Midbrain (tissue), 1 donor: ENCODE measurements around the gene MRPL43.

Source experiments
- DNase-seq: peaks from one replicate; lab custom pipeline; 2025; lab: John Stamatoyannopoulos, UW

MRPL43 gene

GRCh38 chr10:101002456-101002855 lies 15.2 kb upstream of the MRPL43 start:
- no peak for DNase-seq

- DNase-seq = no peak
Measured at GRCh38 chr10:101001659-101002035, 14.3 kb upstream of the MRPL43 start.

- peak; percentile 72 for DNase-seq
Measured at GRCh38 chr10:101000915-101001658, 13.8 kb upstream of the MRPL43 start.

- peak; percentile 37 for DNase-seq
Measured at GRCh38 chr10:101000127-101000914, 13.0 kb upstream of the MRPL43 start.

GRCh38 chr10:100999742-101000126 lies 12.4 kb upstream of the MRPL43 start, which contains the start of gene LZTS2:
Gene LZTS2, plus strand, starts transcription at chr10:100999808. Its CDS starts 2,731 bp downstream, at chr10:101002539.
- no peak for DNase-seq

GRCh38 chr10:100998991-100999741 lies 11.9 kb upstream of the MRPL43 start:
- DNase-seq = peak; percentile 85

GRCh38 chr10:100998183-100998990 lies 11.1 kb upstream of the MRPL43 start:
- DNase-seq = peak; percentile 88

- DNase-seq = peak; percentile 81
Measured at GRCh38 chr10:100997360-100998182, 10.3 kb upstream of the MRPL43 start.

- peak; percentile 4 for DNase-seq
Measured at GRCh38 chr10:100996678-100997359, 9.5 kb upstream of the MRPL43 start.

- DNase-seq = no peak
Measured at GRCh38 chr10:100995181-100995580, 7.9 kb upstream of the MRPL43 start.

- DNase-seq = peak; percentile 77
Measured at GRCh38 chr10:100993986-100994708, 6.8 kb upstream of the MRPL43 start.

GRCh38 chr10:100989088-100989487 lies 1.8 kb upstream of the MRPL43 start:
- no peak for DNase-seq

- DNase-seq = no peak
Measured at GRCh38 chr10:100988166-100988565, 869 bp upstream of the MRPL43 start.

- no peak for DNase-seq
Measured at GRCh38 chr10:100987685-100988049, 370 bp upstream of the MRPL43 start.

- DNase-seq = no peak
Measured at GRCh38 chr10:100986623-100986951, 710 bp downstream of the MRPL43 start.

GRCh38 chr10:100985336-100985735 lies 2.0 kb downstream of the MRPL43 start:
- DNase-seq = no peak

GRCh38 chr10:100984672-100985177 lies 2.6 kb downstream of the MRPL43 start:
- DNase-seq = no peak

GRCh38 chr10:100983868-100984671 lies 3.2 kb downstream of the MRPL43 start:
- DNase-seq = no peak
